A549 (cell line): Measurements from ENCODE around the gene DAB1. TPM values are rescaled to one million over a fixed set of nuclear protein-coding genes. Genes with fewer than 3 reads are reported as not detected.

Source experiments
- ATAC-seq, 2 experiments: fragments of 200-7000 bp in 1 of 2; fragments of >200 bp in 1 of 2; cut with Nextera tagmentation in 1 of 2; cut with Tn5 transposase in 1 of 2; 3 replicates each; pipeline versions ENCODE4 v1.8.0 to v1.9.1; 2018 to 2020; ENCODE audit warnings: mild to moderate bottlenecking in 1 of 2, moderate library complexity in 1 of 2
- CTCF ChIA-PET: fragments of 300-600 bp; sonication (Branson Sonifier 250); formaldehyde crosslinking; extraction: SDS; loops from one replicate; lab custom pipeline; 2021; ENCODE audit warnings: antibody characterized with exemption, inconsistent platforms; lab: Yijun Ruan, JAX
- POLR2A ChIA-PET: fragments of 350-600 bp; formaldehyde crosslinking; extraction: SDS; loops from one replicate; lab custom pipeline; 2021; ENCODE audit warnings: antibody characterized with exemption, inconsistent platforms; lab: Yijun Ruan, JAX
- DNase-seq, 2 experiments: peaks; one replicate each; pipeline versions ENCODE4 v3.0.0 to v3.0.0-alpha.2; 2011 to 2016; ENCODE audit warnings: low read depth in 1 of 2, low spot score in 1 of 2
- FAIRE-seq: peaks from 2 replicates; lab custom pipeline; 2011; peaks lifted over from hg19 to GRCh38; lab: Jason Lieb, UNC
- H3K27ac ChIP-seq, 2 experiments: fragments of >200 bp; sonication (Bioruptor Twin); formaldehyde crosslinking; 3 replicates each; pipeline ENCODE4 v1.5.1; 2016 to 2017
- H3K4me1 ChIP-seq: fragments of >200 bp; sonication (Bioruptor Twin); formaldehyde crosslinking; 3 replicates; pipeline ENCODE4 v1.6.1; 2016
- H3K4me2 ChIP-seq: fragments of >200 bp; sonication (Bioruptor Twin); formaldehyde crosslinking; 3 replicates; pipeline ENCODE4 v1.6.1; 2016
- H3K4me3 ChIP-seq: fragments of >200 bp; sonication (Bioruptor Twin); formaldehyde crosslinking; 3 replicates; pipeline ENCODE4 v1.5.1; 2016
- H3K9me3 ChIP-seq: fragments of >200 bp; sonication (Bioruptor Twin); formaldehyde crosslinking; 3 replicates; pipeline ENCODE4 v1.6.1; 2016
- CBX2 ChIP-seq: fragments of 200-600 bp; sonication (generic); IDR thresholded peaks from 2 replicates; pipeline ENCODE4 v1.6.1; 2016; ENCODE audit warnings: low read depth, mild to moderate bottlenecking, borderline replicate concordance
- CBX8 ChIP-seq: fragments of 200-600 bp; sonication (generic); IDR thresholded peaks from 2 replicates; pipeline ENCODE4 v1.6.1; 2016
- CHD2 ChIP-seq: fragments of 150-350 bp; IDR thresholded peaks from 2 replicates; pipeline ENCODE4 v1.6.1; 2014; ENCODE audit warnings: low read length; ENCODE audit not compliant: partially characterized antibody
- ESRRA ChIP-seq: fragments of 150-350 bp; IDR thresholded peaks from 2 replicates; pipeline ENCODE4 v1.6.1; 2014; ENCODE audit warnings: mild to moderate bottlenecking, low read length, borderline replicate concordance
- FOSB ChIP-seq: fragments of 250-450 bp; sonication (Bioruptor Pico); IDR thresholded peaks from 2 replicates; pipeline ENCODE4 v1.5.0; 2020; ENCODE audit warnings: mild to moderate bottlenecking, moderate library complexity
- FOXS1 ChIP-seq: fragments of 250-450 bp; sonication (Bioruptor Pico); IDR thresholded peaks from 2 replicates; pipeline ENCODE4 v1.5.0; 2020; ENCODE audit warnings: mild to moderate bottlenecking, moderate library complexity
- HOXB5 ChIP-seq: fragments of 250-450 bp; sonication (Bioruptor Pico); IDR thresholded peaks from 2 replicates; pipeline ENCODE4 v1.5.0; 2020; ENCODE audit warnings: mild to moderate bottlenecking, moderate library complexity
- JUN ChIP-seq, 2 experiments: fragments of >200 bp; sonication (Bioruptor Twin); formaldehyde crosslinking; IDR thresholded peaks; 2 replicates in 1 of 2; 3 replicates in 1 of 2; pipeline ENCODE4 v1.6.1; 2016 to 2017
- KDM5A ChIP-seq: fragments of 200-600 bp; sonication (generic); IDR thresholded peaks from 2 replicates; pipeline ENCODE4 v1.6.1; 2016; ENCODE audit warnings: antibody characterized with exemption, mild to moderate bottlenecking
- MAFK ChIP-seq: fragments of 450-650 bp; IDR thresholded peaks from 2 replicates; pipeline ENCODE4 v1.6.1; 2014; ENCODE audit not compliant: partially characterized antibody
- MAX ChIP-seq: IDR thresholded peaks from 2 replicates; pipeline ENCODE4 v1.6.1; 2012
- MAZ ChIP-seq: fragments of 150-350 bp; IDR thresholded peaks from 2 replicates; pipeline ENCODE4 v1.6.1; 2014; ENCODE audit warnings: antibody characterized with exemption, low read depth, low read length, borderline replicate concordance
- NPAS2 ChIP-seq: fragments of 250-450 bp; sonication (Bioruptor Pico); IDR thresholded peaks from 2 replicates; pipeline ENCODE4 v1.8.0; 2022; ENCODE audit warnings: mild to moderate bottlenecking, moderate library complexity, borderline replicate concordance
- NR3C1 ChIP-seq: fragments of >200 bp; sonication (Bioruptor Twin); formaldehyde crosslinking; IDR thresholded peaks from 3 replicates; pipeline ENCODE4 v1.6.1; 2017
- PBX3 ChIP-seq: IDR thresholded peaks from 2 replicates; pipeline ENCODE4 v1.6.1; 2012
- PHF8 ChIP-seq: fragments of 200-600 bp; sonication (generic); IDR thresholded peaks from 2 replicates; pipeline ENCODE4 v1.6.1; 2016; ENCODE audit warnings: low read depth, mild to moderate bottlenecking, antibody characterized with exemption, moderate library complexity, borderline replicate concordance
- POLR2AphosphoS2 ChIP-seq: conservative IDR thresholded peaks from 2 replicates; pipeline ENCODE4 v1.6.1; 2012; ENCODE audit warnings: low read length, improper control_type of control experiment, inconsistent platforms
- RAD21 ChIP-seq, 2 experiments: fragments of >200 bp in 1 of 2; sonication (Bioruptor Twin) in 1 of 2; formaldehyde crosslinking in 1 of 2; IDR thresholded peaks in 1 of 2; conservative IDR thresholded peaks in 1 of 2; 2 replicates in 1 of 2; 3 replicates in 1 of 2; pipeline ENCODE4 v1.6.1; 2012 to 2018; ENCODE audit warnings: inconsistent platforms in 1 of 2
- SREBF2 ChIP-seq: fragments of 450-650 bp; IDR thresholded peaks from 2 replicates; pipeline ENCODE4 v1.6.1; 2014; ENCODE audit warnings: mild to moderate bottlenecking, moderate library complexity
- TFCP2L1 ChIP-seq: fragments of 250-450 bp; sonication (Bioruptor Pico); IDR thresholded peaks from 2 replicates; pipeline ENCODE4 v1.5.0; 2021; ENCODE audit warnings: mild to moderate bottlenecking
- ZFP36 ChIP-seq: fragments of 450-650 bp; IDR thresholded peaks from 2 replicates; pipeline ENCODE4 v1.6.1; 2014; ENCODE audit warnings: borderline replicate concordance; ENCODE audit not compliant: partially characterized antibody
- ZSCAN20 ChIP-seq: fragments of 250-450 bp; sonication (Bioruptor Pico); IDR thresholded peaks from 2 replicates; pipeline ENCODE4 v1.8.0; 2022; ENCODE audit warnings: mild to moderate bottlenecking, moderate library complexity
- WGBS: methylation state at CpG from one replicate; pipeline ENCODE4 v1.1.6; 2017; ENCODE audit errors: missing lambda C conversion rate; 5-methylcytosine and 5-hydroxymethylcytosine counted together
- polyA plus RNA-seq, 4 experiments: library from polyadenylated mRNA; depleted of rRNA in 3 of 4; stranded (reverse); fragments of >200 nt; fragmentation: RNase III in 1 of 4; extraction: RNeasy Plus Mini Kit Qiagen cat#74134 plus additional on column Dnase treatment in 1 of 4; gene quantifications; 2 replicates in 3 of 4; 3 replicates in 1 of 4; pipeline ENCODE4 v1.2.3, GENCODE V29; 2011 to 2017
- TF ChIP-seq, protein P1 (sequence below): fragments of 200-600 bp; sonication (generic); IDR thresholded peaks from 2 replicates; pipeline ENCODE4 v1.6.1; 2016; ENCODE audit warnings: antibody characterized with exemption, mild to moderate bottlenecking, moderate library complexity
- TF ChIP-seq, protein P2 (sequence below): fragments of 250-450 bp; sonication (Bioruptor Pico); IDR thresholded peaks from 2 replicates; pipeline ENCODE4 v1.5.0; 2021; ENCODE audit warnings: mild to moderate bottlenecking, moderate library complexity, borderline replicate concordance
- TF ChIP-seq, protein P3 (sequence below): IDR thresholded peaks from 2 replicates; pipeline ENCODE4 v1.6.1; 2012; ENCODE audit warnings: low read depth, borderline replicate concordance
- TF ChIP-seq, protein P4 (sequence below): fragments of 250-450 bp; sonication (Bioruptor Pico); IDR thresholded peaks from 2 replicates; pipeline ENCODE4 v1.5.0; 2020; ENCODE audit warnings: low read depth, mild to moderate bottlenecking, moderate library complexity

The DAB1 gene
- polyA plus RNA-seq, 2 of the 4 experiments (the other 2 are of a cell fraction), result not detected

GRCh38 chr1:57106296-57106695, 317.6 kb downstream of the DAB1 start:
- TF ChIP-seq JUN (IDR thresholded peaks at IDR 0.05) (no peak), KDM5A (no peak), PBX3 (no peak), CBX8 (no peak), SREBF2 (no peak), HOXB5 (CRISPR knock-in tag) (no peak), ZSCAN20 (CRISPR knock-in tag) (no peak), FOXS1 (CRISPR knock-in tag) (no peak), NR3C1 (no peak)
- WGBS, result 48% methylated on average over 4 of the region's 4 CpGs
- H3K27ac ChIP-seq, result no peak overlapping the region
- no peak for FAIRE-seq
- DNase-seq, result no peak
- H3K4me3 ChIP-seq, result no peak overlapping the region
- CTCF ChIA-PET, result no interaction called here
- H3K9me3 ChIP-seq, result no peaks in the 10 kb centered on the region
- no peaks in the 10 kb centered on the region for H3K4me1 ChIP-seq
- no peak overlapping the region for H3K4me2 ChIP-seq
- ATAC-seq, result no peak
- POLR2A ChIA-PET, result no interaction called here

DNA sequence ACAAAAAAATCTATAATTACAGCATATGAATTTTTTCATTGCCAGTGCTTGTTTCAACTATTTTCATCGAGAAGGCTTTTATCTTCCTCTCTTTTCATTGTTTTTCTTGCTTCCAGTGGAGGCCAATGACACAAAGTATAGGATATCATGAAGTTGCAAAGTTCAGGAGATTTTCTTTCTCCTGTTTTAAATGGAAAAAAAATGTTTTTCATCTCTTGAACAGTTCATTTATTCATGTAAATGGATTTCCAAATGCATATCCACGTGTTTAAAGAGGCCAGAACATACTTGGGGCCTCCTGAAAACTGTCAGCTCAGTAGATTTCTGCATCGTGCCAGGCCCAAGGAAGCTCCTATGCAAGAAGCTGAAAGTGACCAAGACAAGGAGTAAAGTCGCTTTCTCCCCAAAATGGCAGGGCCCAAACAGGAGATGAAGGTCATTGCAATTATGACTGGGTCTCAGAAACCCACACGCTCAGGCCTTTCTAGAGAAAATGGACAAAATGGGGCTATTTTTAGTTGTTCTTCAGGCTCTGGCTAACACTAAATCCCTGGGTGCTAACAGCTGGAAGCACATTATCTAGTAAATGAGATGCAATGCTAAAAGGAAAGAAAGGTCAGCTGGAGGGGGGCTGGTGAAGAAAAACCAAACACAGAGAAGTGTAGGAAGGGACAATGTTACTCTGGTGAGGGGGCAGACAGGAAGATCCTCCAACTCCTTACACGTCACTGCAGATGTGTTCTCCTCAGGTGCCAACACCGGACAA, 321.1 kb downstream of the DAB1 start:
- no peak for FAIRE-seq
- POLR2A ChIA-PET, result no interaction called here

DNA sequence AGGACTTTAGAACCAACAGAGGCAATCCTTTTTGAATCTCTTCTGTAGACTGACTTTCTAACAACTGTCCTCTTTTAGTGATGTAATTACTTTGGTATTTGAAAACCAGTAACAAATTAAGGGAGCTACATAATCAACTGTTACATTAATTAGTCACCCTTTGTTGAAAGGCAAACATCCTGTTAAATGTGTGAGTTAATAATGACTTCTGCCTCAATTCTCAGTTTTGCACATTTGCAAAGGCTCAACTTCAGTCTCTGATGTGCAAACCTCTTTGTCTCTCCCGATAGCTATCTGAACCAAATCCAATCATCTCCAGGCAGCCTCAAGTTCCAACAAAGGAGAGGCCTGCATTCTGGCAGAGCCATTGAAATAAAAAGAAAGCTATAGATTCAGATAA, 322.7 kb downstream of the DAB1 start:
- no peaks in the 10 kb centered on the region for H3K4me1 ChIP-seq
- 14% methylated on average over 1 of the region's 1 CpG for WGBS
- DNase-seq (no peak), ATAC-seq (no peak), FAIRE-seq (no peak)
- no peak overlapping the region for H3K4me2 ChIP-seq
- CTCF ChIA-PET, result no interaction called here
- H3K27ac ChIP-seq, result no peak overlapping the region
- POLR2A ChIA-PET, result no interaction called here
- no peak overlapping the region for H3K4me3 ChIP-seq
- H3K9me3 ChIP-seq, result no peaks in the 10 kb centered on the region
- TF ChIP-seq TFCP2L1 (CRISPR knock-in tag) (no peak), MAFK (no peak), PHF8 (no peak), CBX2 (no peak), HOXB5 (CRISPR knock-in tag) (no peak), CHD2 (no peak), MAX (no peak), FOSB (CRISPR knock-in tag) (no peak), NPAS2 (CRISPR knock-in tag) (no peak), ZFP36 (no peak), ESRRA (no peak)
- TF ChIP-seq, protein P1, sequence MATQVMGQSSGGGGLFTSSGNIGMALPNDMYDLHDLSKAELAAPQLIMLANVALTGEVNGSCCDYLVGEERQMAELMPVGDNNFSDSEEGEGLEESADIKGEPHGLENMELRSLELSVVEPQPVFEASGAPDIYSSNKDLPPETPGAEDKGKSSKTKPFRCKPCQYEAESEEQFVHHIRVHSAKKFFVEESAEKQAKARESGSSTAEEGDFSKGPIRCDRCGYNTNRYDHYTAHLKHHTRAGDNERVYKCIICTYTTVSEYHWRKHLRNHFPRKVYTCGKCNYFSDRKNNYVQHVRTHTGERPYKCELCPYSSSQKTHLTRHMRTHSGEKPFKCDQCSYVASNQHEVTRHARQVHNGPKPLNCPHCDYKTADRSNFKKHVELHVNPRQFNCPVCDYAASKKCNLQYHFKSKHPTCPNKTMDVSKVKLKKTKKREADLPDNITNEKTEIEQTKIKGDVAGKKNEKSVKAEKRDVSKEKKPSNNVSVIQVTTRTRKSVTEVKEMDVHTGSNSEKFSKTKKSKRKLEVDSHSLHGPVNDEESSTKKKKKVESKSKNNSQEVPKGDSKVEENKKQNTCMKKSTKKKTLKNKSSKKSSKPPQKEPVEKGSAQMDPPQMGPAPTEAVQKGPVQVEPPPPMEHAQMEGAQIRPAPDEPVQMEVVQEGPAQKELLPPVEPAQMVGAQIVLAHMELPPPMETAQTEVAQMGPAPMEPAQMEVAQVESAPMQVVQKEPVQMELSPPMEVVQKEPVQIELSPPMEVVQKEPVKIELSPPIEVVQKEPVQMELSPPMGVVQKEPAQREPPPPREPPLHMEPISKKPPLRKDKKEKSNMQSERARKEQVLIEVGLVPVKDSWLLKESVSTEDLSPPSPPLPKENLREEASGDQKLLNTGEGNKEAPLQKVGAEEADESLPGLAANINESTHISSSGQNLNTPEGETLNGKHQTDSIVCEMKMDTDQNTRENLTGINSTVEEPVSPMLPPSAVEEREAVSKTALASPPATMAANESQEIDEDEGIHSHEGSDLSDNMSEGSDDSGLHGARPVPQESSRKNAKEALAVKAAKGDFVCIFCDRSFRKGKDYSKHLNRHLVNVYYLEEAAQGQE, result no peak
- TF ChIP-seq, protein P2, sequence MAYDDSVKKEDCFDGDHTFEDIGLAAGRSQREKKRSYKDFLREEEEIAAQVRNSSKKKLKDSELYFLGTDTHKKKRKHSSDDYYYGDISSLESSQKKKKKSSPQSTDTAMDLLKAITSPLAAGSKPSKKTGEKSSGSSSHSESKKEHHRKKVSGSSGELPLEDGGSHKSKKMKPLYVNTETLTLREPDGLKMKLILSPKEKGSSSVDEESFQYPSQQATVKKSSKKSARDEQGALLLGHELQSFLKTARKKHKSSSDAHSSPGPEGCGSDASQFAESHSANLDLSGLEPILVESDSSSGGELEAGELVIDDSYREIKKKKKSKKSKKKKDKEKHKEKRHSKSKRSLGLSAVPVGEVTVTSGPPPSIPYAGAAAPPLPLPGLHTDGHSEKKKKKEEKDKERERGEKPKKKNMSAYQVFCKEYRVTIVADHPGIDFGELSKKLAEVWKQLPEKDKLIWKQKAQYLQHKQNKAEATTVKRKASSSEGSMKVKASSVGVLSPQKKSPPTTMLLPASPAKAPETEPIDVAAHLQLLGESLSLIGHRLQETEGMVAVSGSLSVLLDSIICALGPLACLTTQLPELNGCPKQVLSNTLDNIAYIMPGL (CRISPR knock-in tag), result no peak

More for the DNA sequence above, 321.1 kb downstream of the DAB1 start:
- TF ChIP-seq, protein P3, sequence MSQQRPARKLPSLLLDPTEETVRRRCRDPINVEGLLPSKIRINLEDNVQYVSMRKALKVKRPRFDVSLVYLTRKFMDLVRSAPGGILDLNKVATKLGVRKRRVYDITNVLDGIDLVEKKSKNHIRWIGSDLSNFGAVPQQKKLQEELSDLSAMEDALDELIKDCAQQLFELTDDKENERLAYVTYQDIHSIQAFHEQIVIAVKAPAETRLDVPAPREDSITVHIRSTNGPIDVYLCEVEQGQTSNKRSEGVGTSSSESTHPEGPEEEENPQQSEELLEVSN, result no peak
- TF ChIP-seq, protein P4, sequence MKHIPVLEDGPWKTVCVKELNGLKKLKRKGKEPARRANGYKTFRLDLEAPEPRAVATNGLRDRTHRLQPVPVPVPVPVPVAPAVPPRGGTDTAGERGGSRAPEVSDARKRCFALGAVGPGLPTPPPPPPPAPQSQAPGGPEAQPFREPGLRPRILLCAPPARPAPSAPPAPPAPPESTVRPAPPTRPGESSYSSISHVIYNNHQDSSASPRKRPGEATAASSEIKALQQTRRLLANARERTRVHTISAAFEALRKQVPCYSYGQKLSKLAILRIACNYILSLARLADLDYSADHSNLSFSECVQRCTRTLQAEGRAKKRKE (CRISPR knock-in tag), result no peak
- TF ChIP-seq RAD21 (conservative IDR thresholded peaks at IDR 0.05 in 1 of 2, IDR thresholded peaks at IDR 0.05 in 1 of 2) (no peak), POLR2AphosphoS2 (no peak), MAZ (no peak)
- Histone ChIP-seq H3K9me3 (no peaks in the 10 kb centered on the region), H3K4me1 (no peaks in the 10 kb centered on the region), H3K27ac (no peak overlapping the region), H3K4me2 (no peak overlapping the region), H3K4me3 (no peak overlapping the region)
- CTCF ChIA-PET, result no interaction called here
- DNase-seq, result no peak
- no peak for ATAC-seq
- WGBS, result 20% methylated on average over 7 of the region's 7 CpGs
